H1 (cell line): Measurements from ENCODE around the gene RBM20.

Source experiments
- CHD2 ChIP-seq: IDR thresholded peaks from 2 replicates; pipeline ENCODE4 v1.6.1; 2012; ENCODE audit warnings: low read length, improper control_type of control experiment
- HDAC2 ChIP-seq, 2 experiments: fragments of 300-600 bp in 1 of 2; sonication (generic) in 1 of 2; IDR thresholded peaks; 2 replicates each; pipeline ENCODE4 v1.6.1; 2011 to 2012; ENCODE audit warnings: low read depth in 2 of 2, low read length in 2 of 2, mild to moderate bottlenecking in 2 of 2, moderate library complexity in 2 of 2, borderline replicate concordance in 1 of 2, inconsistent platforms in 1 of 2
- RFX5 ChIP-seq: IDR thresholded peaks from 2 replicates; pipeline ENCODE4 v1.6.1; 2011; ENCODE audit warnings: low read depth, low read length, improper control_type of control experiment, borderline replicate concordance
- TAF1 ChIP-seq: IDR thresholded peaks from 2 replicates; pipeline ENCODE4 v1.6.1; 2011; ENCODE audit warnings: mild to moderate bottlenecking, low read depth, low read length
- TF ChIP-seq, protein P1 (sequence below), 3 experiments: IDR thresholded peaks; 1 replicate in 2 of 3; 2 replicates in 1 of 3; pipeline versions ENCODE4 v1.5.1 to v1.6.1; 2011; ENCODE audit warnings: low read length in 3 of 3, mild to moderate bottlenecking in 3 of 3, inconsistent platforms in 2 of 3, low read depth in 1 of 3, moderate library complexity in 1 of 3; ENCODE audit not compliant: insufficient read depth in 1 of 3; ENCODE audit errors: control extremely low read depth in 1 of 3

DNA sequence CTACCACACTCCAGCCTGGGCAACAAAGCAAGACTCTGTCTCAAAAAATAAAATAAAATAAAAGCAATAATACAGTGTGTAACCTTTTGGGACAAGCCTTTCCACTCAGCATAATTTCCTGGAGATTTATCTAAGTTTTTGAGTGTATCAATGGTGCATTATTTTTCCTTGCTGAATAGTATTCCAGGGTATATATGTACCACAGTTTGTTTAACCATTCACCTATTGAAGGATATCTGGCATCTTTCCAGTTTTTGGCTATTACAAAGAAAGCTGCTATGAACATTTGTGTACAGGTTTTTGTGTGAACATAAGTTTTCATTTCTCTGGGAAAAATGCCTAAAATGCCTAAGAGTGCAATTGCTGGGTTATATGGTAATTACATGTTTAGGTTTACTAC lies 59.9 kb downstream of the RBM20 start:
- no peak for TF ChIP-seq HDAC2 (IDR thresholded peaks at IDR 0.05; ENCODE audit: borderline replicate concordance in 1 of 2, low read depth in 2 of 2, low read length in 2 of 2)
- no peak for TF ChIP-seq CHD2
- TF ChIP-seq, protein P1, sequence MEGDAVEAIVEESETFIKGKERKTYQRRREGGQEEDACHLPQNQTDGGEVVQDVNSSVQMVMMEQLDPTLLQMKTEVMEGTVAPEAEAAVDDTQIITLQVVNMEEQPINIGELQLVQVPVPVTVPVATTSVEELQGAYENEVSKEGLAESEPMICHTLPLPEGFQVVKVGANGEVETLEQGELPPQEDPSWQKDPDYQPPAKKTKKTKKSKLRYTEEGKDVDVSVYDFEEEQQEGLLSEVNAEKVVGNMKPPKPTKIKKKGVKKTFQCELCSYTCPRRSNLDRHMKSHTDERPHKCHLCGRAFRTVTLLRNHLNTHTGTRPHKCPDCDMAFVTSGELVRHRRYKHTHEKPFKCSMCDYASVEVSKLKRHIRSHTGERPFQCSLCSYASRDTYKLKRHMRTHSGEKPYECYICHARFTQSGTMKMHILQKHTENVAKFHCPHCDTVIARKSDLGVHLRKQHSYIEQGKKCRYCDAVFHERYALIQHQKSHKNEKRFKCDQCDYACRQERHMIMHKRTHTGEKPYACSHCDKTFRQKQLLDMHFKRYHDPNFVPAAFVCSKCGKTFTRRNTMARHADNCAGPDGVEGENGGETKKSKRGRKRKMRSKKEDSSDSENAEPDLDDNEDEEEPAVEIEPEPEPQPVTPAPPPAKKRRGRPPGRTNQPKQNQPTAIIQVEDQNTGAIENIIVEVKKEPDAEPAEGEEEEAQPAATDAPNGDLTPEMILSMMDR (IDR thresholded peaks at IDR 0.05; ENCODE audit: control extremely low read depth in 1 of 3, insufficient read depth in 1 of 3, low read depth in 1 of 3, low read length in 3 of 3) = no peak
- TF ChIP-seq RFX5 = no peak
- no peak for TF ChIP-seq TAF1
